NOMO-1 treated with DMSO at 0.1 percent for 48 hours (cell line): Measurements from ENCODE around the gene RSF1.

Experiments used
- DNase-seq: peaks from one replicate; lab custom pipeline; 2025; ENCODE audit not compliant: unreplicated experiment; lab: John Stamatoyannopoulos, UW

RSF1 gene

DNA sequence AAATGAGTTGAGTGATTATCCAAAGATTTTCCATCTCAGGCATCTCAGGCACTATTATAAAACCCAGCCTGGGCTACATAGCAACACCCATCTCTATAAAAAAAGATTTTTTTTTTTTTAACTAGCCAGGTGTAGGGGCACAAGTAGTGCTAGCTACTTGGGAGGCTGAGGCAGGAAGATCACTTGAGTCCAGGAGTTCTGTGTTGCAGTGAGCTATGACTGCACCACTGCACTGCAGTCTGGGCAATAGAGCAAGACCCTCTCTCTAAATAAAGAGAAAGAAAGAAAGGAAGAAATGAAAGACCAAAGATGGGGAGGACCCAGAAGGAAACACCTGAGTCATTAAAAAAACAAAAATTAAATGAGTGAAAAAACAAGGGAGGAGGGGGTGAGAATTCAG, 14.1 kb downstream of the RSF1 start:
- no peak for DNase-seq

DNA sequence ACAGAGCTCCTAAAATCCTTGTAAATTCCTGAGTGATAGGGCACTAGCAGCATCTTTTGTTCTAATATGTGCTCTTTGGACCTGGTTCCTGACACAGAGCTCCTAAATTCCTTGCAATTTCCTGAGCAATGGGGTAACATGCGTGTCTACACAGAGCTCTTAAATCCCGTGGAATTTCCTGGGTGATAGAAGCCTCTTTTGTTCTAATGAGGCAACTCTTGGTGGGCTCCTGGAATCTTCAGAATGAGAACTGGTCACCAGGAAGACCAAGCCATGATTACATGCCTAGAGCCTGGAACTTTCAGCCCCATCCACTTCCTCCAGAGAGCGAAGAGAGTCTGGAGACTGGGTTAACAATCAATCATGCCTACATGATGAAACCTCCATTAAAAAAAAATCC, 19.0 kb downstream of the RSF1 start:
- DNase-seq, result no peak

DNA sequence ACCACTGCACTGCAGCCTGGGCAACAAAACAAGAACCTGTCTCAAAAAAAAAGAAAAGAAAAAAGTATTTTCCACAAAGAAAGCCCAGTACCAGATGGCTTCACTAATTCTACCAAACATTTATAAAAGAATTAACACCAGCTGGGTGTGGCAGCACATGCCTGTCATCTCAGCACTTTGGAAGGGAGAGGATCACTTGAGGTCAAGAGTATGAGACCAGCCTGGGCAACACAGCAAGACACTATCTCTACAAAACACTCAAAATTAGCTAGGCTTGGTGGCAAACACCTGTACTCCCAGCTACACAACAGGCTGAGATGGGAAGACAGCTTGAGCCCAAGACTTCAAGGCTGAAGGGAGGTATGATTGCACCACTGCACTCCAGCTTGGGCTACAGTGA, 20.1 kb downstream of the RSF1 start:
- no peak for DNase-seq

DNA sequence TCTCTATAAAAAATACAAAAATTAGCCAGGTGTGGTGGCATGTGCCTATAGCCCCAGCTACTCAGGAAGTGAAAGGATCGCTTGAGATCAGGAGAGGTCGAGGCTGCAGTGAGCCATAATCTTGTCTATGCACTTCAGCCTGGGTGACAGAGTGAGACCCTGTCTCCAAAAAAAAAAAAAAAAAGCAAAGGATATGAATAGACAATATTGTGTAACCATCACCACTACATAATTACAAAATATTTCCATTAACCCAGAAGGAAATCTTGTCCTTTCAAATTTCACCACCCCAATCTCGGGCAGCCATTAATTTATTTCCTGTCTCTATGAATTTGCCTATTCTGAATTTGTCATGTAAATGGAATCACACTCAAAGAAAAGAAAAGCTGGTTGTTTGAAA, 21.2 kb downstream of the RSF1 start:
- DNase-seq, result peak; percentile 19

DNA sequence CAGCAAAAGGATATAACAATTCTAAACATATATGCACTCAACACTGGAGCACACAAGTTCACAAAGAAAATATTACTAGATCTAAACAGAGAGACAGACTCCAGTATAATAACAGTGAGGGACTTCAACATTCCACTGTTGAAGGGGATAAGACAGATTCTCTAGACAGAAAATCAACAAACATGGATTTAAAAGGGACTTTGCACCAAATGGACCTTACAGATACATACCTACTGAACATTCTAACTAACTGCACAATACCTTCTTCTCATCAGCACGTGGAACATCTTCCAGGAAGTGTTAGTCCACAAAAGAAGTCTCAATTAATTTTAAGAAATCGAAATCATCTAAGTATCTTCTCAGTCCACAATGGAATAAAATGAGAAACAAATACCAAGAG, 26.6 kb downstream of the RSF1 start:
- no peak for DNase-seq

DNA sequence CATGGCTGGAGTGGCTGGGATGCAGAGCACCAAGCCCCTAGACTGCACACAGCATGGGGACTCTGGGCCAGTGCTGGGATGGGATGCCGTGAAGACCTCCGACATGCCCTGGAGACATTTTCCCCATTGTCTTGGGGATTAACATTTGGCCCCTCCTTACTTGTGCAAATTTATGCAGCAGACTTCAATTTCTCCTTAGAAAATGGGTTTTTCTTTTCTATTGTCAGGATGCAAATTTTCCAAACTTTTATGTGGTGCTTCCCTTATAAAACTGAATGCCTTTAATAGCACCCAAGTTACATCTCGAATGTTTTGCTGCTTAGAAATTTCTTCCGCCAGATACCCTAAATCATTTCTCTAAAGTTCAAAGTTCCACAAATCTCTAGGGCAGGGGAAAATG, 29.2 kb downstream of the RSF1 start:
- no peak for DNase-seq

DNA sequence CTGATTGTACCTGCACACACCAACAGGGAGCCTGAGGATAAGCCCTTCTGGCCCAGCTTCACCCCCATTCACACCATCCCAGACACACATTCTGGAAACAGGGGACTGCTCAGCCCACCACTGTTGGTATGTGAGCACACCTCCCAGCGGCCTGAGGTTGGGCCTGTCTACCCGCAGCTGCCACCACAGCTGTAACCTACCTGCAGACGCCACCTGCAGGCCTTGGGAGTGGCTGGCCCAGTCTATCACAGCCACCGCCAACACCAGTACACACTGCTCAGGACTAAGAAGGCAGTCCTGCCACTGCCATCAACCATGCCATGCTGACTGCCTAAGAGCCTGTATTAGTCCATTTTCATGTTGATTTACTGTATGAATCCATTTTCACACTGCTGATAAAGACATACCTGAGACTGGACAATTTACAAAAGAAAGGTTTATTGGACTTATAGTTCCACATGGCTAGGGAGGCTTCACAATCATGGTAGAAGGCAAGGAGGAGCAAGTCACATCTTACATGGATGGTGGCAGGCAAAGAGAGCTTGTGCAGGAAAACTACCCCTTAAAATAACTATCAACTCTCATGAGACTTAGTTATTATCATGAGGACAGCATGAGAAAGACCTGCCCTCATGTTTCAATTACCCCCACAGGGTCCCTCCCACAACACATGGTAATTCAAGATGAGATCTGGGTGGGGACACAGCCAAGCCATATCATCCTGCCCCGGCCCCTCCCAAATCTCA, 30.6 kb downstream of the RSF1 start:
- DNase-seq, result no peak

DNA sequence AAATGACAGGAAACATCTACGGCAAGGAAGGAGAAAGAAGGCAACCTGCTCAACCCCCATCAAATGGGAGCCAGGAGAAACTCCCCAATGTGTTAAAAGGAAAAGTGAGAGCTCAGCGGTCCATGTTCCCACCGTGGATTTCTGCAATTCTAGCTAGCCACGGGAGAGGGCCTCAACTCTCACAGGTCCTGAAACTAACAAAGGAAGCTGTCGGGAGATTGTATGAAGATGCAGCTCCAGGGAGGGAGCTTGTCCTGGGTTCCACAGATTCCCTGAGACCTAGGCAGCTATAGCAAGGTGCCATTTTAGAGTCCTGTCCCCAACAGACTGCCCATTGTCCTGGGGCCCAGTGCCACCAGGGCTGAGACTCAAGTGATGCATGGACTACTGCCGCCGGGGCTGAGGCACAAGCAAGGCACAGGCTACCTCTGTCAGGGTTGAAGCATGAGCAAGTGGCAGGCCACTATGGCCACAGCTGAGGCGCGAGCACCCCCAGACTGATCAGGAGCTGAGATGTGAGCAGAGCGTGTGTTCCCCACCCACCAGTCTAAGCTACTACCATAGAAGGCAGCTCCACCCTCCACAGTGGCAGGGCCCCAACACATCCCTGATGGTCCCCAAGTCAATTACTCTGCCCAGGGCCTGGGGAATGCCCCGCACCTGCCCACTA, 31.3 kb downstream of the RSF1 start:
- DNase-seq, result no peak

DNA sequence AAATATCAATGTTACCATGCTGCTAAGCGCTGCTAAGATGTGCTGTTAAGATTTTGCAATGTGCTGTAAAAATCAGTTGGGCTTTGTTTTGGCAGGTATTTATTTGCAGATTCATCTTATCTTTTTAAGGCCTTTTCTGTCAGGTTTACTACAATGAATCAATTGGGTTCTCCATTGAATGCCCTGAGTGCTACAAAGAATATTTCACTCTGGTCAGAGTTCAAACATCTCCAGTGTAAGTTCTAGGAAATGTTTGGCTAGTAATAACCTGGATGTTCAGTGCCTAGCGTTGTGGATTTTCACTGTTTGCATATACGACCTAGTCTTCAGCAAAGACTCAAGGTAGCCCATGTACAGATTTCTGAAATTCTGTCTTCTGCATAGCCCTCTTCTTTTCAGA, 36.0 kb downstream of the RSF1 start:
- no peak for DNase-seq

DNA sequence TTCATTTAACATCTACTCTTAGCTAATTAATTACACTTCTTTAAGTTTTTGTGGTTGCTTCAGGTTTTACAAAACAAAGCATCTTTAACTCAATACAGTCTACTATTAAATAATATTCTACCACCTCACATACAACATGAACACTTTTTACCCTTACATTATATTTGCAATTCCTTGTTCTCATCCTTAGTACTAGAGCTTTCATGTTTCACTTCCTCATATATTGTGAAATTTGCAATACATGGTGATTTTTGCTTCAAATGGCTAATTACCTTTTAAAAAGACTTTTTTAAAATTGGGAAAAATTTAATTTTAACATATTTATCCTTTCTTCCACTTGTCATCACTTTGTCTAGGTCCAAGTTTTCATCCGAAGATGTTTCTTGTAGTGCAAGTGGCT, 37.5 kb downstream of the RSF1 start:
- peak; percentile 69 for DNase-seq

DNA sequence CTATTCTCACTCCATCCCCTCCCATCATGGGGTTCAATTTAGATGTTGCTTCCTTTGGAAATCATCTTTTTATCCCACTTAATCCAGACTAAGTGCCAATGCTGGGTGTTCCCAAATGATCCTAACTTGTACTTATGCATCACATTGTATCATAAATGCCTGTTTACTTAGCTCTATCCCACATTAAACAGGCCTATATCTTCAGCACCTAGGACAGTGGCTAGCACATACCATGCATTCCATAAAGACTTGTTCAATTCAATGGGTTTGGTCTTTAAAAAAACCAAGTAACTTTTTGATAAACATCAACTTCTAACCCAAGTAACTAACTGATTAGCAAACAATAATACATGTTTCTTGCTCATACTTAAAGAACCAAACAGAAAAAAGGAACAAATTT, 40.6 kb downstream of the RSF1 start:
- no peak for DNase-seq

DNA sequence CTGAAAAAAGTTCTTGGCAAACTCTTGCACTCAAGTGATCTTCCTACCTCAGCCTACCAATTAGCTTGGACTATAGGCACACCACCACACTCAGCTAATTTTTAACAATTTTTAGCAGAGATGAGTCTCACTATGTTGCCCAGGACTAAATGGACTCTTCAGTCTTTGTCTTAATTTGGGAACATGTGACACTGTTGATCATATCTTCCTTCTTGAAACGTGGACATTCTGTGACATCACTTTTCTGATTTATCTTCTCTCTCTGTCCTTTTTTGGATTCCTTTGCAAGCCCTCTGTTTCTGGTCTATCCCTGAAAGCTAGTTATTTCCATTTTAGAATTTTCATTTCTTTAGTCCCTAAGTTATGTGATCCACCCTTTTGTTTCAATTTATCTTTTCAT, 42.0 kb downstream of the RSF1 start:
- no peak for DNase-seq

DNA sequence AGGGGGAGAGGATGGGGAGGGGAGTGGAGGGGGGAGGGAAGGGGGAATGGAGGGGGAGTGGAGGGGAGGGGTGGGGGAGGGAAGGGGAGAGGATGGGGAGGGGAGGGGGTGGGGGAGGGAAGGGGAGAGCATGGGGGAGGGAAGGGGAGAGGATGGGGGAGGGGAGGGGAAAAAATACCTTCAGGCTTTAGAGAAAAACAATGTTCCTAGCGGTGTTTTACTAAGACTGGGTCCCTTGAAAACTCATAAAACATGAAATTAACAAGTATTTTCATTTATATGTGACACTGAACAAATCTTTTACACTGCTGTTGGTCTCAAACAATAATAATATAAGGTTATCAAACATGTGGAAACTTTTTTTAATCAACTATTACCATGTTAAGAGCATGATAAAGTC, 42.4 kb downstream of the RSF1 start:
- DNase-seq, result no peak

DNA sequence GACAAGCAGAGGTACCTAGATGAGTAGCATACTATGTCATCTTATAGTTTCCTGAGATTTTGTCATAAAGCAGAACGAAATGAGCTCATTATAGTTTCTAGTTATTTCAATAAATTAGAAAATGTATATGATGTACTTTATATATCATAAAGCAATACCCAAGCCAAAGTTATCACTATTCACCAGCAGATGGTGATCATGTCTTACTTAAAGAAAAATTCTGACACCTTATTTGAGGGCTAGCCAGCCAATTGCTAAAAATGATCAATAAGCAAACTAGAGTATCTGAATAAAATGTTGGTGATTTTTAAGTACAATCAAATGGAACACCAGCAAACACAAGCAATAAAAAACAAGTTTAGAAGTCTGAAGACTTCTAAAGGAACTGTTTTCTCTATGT, 44.1 kb downstream of the RSF1 start:
- DNase-seq, result no peak

DNA sequence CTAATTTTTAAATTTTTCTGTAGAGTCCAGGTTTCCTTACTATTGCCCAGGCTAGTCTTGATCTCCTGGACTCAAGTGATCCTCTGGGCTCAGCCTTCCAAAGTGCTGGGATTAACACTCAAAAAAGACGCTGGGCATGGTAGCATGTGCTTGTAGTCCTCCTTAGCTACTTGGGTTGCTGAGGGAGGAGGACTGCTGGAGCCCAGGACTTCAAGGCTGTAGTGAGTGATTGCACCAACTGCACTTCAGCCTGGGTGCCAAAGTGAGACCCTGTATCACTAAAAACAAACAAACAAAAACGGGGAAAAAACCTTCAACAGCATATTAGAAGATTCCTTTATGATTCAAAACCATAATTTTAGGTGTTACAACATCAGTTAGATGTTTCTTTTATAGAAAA, 44.6 kb downstream of the RSF1 start:
- DNase-seq, result no peak

DNA sequence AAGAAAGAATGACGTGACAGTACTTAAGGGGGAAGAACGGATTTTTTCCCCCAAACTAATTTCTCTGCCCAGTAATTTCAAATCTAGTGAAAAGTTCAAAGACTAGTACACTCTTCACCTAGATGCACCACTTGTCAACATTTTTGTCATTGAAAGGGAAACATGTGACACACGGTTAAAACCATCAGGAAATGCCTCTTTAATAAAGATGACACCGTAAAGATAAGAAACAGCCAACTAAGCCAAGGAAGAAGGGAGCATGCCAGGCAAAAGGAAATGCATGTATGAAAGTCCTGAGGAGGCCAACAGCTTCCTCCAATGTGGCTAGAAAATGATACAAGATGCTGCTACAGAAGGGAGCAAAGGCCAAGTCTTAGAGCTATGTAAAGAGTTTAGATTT, 49.4 kb downstream of the RSF1 start:
- DNase-seq, result no peak

DNA sequence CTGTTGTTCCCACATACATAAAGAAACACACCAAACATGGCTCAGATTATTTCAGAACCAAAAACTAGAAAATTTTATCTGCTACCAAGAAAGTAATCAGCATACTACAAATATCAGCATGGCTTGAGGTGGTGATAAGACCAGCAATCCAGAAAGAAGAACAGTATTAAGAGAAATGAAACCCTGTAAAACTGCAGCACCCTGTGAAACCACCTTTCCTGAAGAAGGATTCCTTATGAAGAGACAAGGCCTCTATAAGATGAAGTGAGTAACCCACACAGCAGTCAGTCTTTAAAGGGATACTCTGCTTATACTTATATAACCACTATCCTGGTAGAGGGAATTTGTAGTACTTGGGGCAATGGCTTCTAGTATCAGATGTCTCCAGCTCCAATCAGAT, 49.9 kb downstream of the RSF1 start:
- no peak for DNase-seq

DNA sequence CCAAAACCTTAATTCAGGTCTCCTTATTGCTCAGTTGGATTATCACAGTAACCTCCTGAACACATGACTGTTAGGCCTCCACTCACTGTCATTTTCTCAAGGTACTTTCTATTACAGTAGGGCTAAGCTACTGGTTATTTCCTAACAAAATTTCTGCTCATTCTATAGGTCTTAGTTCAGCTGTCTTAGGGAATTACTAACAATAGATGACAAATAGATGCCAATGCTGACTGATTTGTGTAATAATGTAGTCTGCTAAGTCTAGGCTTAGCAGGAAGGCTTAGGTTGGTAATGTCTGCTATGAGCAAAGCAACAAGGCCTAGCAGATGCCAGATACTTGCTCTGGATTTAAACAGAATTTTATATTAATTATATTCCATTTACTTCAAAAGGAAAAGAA, 58.1 kb downstream of the RSF1 start:
- no peak for DNase-seq

DNA sequence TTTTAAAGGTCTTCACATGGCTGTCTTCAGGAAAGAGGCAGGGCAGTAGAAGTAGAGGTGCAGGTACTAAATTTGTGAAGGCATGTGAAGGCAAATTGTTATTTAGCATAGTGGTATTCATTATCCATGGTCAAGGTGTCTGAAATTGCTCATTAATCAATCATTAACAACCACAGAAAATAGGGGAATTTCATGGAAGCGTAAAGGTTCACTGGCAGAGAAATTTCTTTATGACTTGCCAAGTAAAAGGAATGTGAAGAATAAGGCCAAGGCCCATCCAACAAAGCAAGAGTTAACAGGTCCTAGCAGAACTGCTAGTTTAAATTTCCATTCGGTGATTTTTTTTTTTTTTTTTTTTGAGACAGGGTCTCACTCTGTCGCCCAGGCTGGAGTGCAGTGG, 59.0 kb downstream of the RSF1 start:
- DNase-seq, result no peak

DNA sequence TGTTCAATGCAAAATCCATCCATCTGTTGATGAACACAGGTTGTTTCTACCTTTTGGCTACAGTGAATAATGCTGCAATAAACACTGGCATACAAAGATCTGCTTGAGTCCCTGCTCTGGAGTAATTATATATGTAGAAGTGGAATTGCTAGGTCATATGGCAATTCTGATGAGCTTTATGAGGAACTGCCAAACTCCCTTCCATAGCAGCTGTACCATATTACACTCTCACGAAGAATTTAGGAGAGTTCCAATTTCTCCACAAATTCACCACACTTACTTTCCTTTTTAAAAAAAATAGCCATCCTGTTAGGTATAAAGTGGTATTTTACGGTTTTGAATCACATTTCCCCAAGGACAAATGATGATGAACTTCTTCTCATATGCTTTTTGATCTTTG, 62.2 kb downstream of the RSF1 start:
- DNase-seq, result no peak

DNA sequence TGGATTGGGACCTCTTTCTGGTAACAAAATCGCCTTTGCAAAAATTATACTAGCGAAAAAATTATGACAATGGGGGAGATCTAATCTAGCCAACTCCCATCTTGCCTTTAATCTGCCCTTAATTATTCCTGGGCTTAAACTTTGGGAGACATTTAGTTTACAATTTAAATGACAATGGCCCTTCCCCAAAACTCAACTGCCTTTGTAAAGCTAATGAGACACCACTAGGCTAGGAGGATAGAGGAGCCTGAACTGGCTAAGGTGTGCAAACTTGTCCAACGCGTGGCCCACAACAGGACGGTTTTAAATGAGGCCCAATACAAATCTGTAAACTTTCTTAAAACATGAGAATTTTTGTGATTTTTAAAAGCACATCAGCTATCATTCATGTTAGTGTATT, 67.3 kb downstream of the RSF1 start:
- no peak for DNase-seq

DNA sequence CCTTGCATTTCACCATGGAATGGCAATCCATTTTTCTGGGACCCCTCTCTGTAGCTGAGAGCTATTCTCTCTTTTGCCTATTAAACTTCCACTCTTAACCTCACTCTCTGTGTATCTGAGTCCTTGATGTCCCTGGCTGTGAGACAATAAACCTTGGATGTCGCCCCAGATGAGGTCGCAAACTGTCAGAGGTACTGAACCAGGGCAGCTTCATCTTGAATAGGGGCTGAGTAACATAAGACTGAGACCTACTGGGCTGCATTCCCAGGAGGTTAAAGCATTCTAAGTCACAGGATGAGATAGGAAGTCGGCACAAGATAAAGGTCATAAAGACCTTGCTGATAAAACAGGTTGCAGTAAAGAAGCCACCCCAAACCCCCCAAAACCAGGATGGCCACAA, 68.0 kb downstream of the RSF1 start:
- DNase-seq, result no peak
